Cerebellar nuclear complex (tissue), 1 donor: ENCODE measurements around the gene LRRFIP2.
"Not testable (repeated sequence)": the region's sequence is repeated elsewhere in the genome, so short reads cannot be mapped to it uniquely, and the experiment has no call there.

Source experiments
- DNase-seq, 2 experiments: peaks; one replicate each; lab custom pipeline; 2025; lab: John Stamatoyannopoulos, UW

Gene LRRFIP2

DNA sequence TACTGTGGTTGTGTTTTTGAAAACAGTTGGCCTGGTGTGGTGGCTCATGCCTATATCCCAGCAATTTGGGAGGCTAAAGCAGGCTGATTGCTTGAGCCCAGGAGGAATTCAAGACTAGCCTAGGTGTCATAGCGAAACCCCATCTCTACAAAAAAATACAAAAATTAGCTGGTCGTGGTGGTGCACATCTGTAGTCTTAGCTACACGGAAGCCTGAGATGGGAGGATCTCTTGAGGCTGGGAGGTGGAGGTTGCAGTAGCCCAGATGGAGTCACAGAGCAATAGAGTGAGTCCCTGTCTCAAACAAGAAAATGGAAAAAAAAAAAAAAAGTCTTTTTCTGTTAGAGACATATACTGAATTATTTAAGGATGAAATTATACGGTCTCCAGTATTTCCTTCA lies 14.7 kb upstream of the LRRFIP2 start:
- no peak for DNase-seq

DNA sequence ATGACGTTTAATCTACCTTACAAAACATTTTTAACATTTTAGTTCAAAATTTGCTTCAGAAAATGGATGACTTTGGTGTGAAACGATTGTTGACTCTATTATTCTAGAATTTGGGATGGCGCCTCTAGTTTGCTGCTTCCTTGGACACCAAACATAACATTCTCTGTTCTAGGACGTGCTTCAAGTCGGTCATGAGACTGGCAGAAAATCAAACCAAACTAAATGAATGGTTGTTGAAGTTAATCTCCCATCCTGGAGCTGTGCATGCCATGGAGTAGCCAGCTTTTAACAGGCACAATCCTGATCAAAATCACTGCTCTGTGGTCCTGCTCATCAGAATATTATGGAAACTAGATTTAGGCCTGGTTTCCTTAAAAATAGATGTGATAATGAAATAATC lies 9.6 kb upstream of the LRRFIP2 start:
- DNase-seq, result no peak

DNA sequence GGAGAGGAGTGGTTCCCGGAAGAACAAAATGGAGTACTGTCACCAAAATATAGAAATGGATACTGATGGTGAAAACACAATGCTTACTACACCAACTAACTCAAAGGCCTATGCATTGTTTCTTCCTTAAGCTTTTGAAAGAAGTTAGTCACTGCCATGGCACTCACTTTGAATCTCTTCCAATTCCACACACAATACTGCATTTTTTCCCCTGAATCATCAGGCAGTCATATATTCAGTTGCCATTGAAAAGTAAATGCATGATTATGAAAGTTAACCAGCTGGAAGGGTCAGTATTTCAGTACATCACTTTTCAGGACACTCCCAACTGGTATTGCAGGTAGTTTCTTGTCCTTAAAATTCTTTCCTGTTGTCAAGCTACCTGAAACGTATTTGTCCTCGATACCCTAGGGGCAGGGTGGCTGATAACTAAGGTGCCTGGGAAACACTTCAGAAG lies 9.0 kb upstream of the LRRFIP2 start:
- no peak for DNase-seq

DNA sequence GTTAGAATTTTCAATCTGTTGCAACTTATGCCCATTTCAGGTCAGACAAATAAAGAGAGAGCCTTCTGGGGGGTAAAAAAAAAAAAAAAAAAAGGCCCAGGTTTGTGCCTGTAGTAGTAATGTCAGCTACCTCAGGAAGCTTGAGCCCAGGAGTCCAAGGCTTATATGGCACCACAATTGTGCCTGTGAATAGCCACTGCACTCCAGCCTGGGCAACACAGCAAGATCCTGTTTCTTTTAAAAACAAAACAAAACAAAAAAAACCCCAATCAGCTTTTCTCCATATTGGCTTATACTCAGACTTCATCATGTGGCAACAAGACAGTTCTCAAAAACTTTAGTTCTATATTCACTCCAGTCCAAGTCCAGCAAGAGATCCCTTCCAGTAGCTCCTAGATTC lies 8.4 kb upstream of the LRRFIP2 start:
- no peak for DNase-seq

DNA sequence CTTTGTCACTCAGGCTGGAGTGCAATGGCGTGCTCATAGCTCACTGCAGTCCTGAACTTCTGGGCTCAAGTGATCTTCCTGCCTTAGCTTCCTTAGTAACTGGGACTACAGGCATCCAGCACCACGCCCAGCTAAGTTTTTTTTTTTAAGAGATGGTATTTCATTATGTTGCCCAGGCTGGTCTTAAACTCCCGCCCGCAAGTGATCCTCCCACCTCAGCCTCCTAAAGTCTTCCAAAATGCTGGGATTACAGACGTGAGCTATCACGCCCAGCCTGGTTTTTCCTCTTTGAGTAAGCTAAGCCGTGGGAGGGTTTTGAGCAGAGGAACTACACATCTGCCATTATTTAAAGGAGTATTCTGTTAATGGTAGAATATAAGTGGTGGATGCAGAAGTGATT lies 7.4 kb upstream of the LRRFIP2 start:
- no peak for DNase-seq

DNA sequence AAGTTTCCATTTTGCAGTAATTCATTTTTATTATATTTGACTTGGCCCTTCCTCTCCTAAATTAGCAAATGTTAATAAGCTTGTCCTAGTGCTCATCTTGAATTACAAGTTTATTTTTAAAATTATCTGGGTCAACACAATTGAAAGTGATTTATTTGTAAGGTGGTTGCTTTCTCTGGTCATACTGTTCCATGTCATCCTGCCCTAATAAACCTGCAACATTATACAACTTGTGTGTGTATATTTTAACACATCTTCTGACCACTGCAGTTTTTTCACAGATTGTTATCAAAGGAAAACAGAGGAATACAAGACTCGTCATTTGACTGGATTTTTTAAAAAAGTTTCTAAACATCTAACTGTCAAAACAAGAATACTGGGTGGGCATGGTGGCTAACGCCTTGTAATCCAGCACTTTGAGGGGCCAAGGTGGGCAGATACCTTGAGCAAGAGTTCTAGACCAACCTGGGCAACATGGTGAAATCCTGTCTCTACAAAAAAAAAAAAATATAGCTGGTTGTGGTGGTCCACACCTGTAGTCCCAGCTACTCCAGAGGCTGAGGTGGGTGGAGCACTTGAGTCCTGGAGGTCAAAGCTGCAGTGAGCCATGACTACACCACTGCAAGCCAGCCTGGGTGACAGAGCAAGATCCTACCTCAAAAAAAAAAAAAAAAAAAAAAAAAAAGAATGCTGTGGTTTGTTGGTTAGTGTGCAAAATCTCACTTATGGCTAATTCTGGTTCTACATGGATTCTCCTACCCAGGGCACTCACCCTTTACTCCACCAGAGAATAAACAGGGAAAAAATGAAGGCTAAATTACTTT lies 5.0 kb upstream of the LRRFIP2 start:
- no peak for DNase-seq

DNA sequence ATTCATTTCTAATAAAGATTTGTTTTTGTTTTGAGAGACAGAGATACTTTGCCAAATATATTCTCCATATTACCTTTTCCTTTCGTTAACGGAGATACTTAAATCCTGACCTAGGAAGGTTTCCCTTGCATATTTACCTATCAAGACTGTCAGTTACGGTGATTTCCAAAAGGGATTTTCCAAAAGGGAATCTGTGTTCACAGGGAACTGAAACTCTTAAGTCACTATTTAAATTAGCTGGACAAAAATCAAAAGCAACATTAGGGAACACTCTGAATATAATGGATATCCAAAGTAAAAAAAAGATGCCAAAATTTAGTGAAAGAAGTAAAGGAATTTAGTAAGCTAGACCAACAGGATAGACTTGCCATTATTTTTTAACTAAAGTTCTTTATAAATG lies 576 bp downstream of the LRRFIP2 start:
- no peak for DNase-seq

DNA sequence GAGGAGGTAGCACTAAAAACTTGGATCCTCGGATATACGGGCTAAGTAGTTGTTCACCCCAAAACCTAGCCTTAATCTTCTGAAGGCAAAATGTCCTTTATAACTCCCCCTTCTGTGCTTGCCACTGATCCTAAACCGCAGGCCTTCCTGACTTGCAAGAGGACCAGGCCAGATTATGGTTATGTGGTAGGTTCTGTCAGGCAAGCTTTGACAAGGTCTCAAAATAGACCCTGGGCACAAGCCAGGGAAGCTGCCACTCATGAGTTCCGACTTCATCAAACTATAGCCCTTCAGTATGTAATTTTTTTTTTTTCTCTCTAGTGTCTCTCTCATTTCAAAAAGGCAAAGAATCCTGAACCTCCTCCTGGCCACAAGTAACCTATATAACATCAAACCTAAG lies 3.2 kb downstream of the LRRFIP2 start:
- no peak for DNase-seq

DNA sequence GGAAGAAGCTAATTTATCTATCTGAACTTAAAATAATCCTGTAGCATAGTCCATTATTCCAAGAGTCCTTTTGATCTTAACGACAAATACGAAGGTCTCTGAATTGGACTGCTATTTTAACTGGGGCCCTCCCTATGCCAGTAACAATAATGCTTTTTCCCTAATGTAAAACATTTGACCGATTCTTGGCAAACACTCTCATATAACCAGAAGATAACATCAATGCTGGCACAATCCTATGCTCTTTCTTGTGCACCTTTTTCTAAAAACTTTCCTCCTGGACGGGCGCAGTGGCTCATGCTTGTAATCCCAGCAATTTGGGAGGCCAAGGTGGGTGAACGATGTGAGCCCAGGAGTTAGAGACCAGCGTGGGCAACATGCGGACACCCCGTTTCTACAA lies 3.9 kb downstream of the LRRFIP2 start:
- no peak for DNase-seq

DNA sequence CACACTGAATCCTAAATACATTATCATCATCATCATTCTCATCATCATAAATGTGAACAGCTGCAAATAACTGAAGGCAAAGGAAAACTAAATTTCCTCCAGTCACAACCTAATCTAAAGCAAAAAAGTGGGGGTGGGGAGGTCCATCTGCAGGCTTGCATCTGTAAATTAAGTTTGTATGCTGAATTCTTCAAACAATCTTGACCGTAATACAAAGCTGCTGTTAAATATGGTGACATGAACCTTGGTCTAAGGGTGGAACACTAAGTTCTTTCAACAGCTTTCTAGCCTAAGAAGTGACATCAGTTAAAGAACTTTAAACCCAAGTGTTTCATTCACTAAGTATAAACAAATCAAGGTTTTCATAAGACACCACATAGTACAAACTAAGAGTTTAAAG lies 4.3 kb downstream of the LRRFIP2 start:
- DNase-seq, result no peak

DNA sequence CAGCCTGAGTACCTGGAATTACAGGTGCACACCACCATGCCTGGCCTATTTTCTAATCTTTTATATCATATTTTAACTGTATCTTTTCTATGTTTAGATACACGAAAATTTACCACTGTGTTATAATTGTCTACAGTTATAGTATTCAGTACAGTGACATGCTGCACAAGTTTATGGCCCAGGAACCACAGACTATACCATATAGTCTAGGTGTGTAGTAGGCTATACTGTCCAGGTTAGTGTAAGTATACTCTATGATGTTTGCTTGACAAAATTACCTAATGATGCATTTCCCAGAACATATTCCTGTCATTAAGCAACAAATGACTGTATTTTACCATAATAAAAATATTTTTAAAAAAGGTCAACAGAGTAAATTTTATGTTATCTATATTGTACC lies 5.5 kb downstream of the LRRFIP2 start:
- DNase-seq, result no peak

DNA sequence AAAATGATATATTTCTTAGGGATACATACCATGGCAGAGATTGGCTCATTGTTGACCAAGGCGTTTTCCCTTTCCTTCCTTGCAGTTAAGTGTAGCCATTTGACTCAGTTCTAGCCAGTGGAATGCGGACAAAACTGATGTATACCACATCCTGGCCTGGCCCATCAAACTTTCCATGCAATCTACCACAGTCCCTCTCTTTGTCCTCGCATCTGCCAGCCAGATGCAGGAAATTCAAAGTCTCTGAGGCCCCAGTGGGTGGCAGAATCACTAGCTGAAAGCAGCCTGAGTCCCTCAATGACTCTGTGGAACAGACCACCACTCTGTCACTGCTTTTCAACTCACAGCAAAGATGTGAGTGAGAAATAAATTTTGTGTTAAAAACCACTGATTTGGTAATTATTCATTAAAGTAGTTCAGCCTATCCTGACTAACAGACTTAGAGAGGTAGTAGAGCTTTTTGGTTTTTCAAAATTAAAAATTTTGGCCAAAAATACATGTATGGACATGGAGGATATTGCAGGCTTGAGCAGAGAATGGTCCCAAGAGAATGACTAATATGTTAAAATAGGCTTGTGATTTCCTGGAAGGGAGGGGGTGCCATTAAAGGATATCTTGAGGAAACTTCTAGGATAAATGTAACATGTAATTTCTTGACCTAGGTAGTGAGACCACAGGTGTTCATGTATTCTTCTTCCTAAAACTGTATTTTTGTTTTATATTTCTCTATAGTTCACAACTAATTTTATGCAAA lies 10.9 kb downstream of the LRRFIP2 start:
- DNase-seq, result no peak

DNA sequence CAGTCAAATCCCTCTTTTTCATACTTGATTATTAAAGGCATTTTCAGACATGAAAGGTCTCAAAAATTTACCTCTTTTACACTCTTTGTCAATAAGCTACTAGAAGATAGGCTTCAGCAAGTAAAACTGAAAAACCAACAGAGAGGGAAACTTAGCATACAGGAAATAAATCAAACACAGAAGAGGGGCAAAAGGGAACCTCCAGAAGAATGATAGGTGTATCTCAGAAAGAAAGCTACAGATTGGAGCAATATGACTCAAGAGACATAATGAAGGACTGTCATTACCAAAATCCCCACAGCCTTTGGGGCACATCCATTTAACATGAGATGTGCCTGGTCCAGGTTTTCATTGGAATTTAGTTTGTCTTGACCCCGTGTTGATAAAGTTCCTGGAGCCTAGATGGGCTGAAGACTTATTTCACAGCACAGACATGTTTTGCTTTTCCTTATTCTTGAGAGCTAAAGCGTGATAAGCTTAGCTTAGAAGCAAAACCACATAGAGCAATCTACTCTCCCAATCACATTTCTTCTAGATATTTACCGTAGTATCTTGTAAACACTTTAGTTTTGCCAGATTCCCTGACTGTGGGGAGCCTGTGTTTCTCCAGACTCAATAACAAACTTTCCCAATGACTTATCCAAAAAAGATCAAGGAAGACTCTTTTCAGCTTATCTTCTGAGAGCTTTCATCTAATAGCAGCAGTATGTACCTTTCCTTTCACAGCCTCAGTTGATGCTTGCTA lies 11.7 kb downstream of the LRRFIP2 start:
- DNase-seq, result no peak

DNA sequence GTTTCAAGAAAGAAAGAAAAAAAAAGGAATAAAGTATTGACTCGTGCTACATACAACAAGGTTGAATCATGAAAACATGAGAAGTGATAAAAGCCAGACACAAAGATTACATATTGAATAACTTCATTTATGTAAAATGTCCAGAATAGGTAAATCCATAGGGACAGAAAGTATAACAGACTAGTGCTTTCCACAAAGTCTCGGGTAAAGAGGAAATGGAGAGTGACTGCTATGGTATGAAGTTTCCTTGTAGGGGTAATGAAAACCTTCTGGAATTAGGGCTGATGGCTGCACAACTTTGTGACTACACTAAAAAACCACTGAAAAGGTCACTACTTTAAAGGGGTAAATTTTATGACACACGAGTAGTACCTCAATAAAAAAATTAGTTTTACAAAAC lies 13.0 kb downstream of the LRRFIP2 start:
- DNase-seq, result no peak

DNA sequence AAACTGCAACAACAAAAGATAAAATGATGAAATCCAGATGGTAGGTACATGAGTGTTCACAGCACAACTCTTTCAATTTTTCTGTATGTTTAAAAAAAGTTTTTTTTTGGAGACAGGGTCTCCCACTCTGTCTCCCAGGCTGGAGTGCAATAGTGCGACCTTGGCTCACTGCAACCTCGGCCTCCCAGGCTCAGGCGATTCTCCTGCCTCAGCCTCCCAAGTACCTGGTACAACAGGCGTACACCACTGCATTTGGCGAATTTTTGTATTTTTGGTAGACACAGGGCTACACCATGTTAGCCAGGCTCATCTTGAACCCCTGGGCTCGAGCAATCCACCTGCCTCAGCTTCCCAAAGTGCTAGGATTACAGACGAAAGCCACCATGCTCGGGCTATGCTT lies 18.6 kb downstream of the LRRFIP2 start:
- DNase-seq, result no peak

DNA sequence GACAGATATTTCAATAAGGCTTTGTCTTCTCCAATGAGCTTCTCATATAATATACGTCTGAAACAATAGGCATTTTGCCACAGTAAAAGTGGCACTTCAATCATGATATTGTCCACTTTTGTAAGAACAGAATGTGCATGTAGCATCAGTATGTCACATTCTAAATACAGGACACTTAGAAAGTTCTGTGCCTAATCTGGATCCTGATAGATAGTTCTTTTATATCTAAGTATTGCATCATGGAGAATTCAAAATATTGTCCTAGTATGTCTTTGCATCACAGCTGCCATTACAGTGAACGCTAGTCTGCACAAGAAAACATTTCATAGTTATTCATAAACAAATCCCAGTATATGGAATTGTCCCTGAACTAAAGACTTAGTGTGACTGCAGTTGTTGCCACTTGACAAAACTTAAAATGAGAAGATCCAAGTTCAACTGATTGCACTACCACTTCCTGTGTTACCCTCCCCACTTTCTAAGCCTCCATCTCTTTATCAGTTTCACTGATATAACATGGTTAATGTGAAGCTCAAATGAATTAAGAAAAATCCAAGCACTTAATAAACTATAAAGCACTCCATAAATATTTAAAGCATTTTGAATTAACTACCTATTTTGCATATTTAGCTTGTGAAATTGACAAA lies 19.6 kb downstream of the LRRFIP2 start:
- DNase-seq, result no peak

DNA sequence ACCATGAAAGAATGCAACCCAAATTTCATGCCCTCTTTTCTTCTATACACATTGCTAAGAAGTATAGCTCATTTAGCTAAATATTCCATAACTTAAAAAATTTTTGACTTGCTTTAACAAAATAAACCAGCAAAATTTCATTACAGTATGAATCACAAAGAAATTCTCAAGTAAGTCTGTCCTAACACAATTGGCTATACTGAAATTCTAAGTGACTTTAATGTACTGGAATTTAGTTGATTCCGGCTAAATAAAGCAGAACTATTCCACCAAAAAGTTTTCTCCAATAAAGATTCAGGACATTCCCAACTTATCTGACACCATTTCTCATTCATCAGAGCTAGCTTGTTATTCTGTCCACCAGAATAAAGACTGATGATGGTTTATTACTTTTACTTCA lies 23.8 kb downstream of the LRRFIP2 start:
- DNase-seq, result no peak

DNA sequence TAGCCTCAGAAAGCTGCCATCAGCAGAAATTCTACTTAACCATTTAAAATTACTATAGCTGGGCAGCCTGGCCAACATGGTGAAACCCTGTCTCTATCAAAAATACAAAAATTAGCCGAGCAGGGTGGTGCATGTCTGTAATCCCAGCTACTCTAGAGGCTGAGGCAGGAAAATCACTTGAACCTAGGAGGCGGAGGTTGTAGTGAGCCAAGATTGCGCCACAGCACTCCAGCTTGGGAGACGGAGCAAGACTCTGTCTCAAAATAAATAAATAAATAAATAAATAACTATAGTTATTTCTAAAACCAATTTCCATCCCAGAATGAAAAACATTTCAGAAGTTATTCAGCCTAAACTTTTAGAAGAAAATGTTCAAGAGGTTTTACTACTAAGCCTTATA lies 25.1 kb downstream of the LRRFIP2 start:
- DNase-seq, result no peak

DNA sequence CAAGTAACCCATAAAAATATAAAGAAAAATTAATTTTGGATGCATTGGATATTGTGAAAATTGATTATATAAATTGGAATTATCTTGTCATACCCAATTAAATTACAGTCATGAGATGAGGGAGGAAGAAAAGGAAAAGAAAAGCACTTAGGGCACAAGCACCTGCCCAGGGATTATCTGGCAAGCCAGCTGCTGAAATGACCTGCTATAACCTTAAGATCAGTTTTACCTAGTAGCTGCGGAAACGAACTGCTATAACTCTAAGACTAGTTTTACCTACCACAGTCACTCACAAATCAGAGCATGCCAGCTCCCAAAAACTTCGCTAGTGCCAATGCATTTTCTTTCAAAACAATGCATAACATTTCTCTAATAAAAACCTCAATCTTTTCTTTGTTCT lies 26.2 kb downstream of the LRRFIP2 start:
- DNase-seq, result no peak

DNA sequence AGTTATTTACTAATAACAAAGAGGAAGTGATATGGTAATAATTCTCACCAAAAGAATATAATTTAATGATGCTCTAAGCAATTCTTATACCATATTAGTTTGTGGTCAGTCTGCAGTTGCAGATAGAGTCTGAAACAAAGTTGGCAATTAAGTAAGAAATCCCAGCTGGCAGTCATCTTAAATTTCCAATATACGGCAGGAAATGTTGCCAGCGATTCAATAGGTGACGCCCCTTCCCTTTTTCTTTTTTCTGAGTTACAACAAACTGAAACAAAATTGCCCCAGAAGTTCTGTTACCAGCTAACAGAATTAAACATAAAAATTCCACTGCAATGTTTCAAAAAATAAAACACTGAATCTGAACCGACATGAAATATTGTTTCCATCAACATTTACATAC lies 26.7 kb downstream of the LRRFIP2 start:
- DNase-seq, result no peak

DNA sequence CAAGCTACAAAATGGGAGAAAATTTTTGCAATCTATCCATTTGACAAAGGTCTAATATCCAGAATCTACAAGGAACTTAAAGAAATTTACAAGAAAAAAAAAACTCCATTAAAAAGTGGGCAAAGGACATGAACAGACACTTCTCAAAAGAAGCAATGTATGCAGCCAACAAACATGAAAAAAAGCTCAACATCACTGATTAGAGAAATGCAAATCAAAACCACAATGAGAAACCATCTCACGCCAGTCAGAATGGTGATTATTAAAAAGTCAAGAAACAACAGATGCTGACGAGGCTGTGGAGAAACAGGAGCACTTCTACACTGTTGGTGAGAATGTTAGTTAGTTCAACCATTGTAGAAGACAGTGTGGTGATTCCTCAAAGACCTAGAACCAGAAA lies 27.5 kb downstream of the LRRFIP2 start:
- DNase-seq, result not testable (repeated sequence)

DNA sequence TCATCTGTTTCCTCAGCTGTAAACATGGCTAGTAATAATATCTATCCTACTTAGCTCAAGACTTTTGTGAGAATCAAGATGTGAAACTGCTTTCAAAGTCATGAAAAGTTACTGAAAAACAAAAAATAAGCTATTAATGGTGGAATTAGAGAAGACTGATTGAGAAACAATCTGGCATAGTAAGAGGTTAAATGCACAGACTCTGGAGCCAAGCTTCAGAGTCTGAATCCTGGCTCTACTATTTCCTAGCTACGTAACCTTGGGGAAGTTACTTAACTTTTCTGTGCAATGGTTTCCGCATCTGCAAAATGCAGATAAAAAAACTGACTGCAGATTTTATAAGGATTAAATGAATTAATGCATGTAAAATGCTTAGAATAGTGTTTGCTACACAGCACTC lies 28.8 kb downstream of the LRRFIP2 start:
- no peak for DNase-seq
